ENCODE results near the gene CNOT6L. TPM values are rescaled to one million over a fixed set of nuclear protein-coding genes. Genes with fewer than 3 reads are reported as not detected.

Gene CNOT6L
- total and polyA plus RNA-seq, 4 donors: 4.3 to 67.8 (median 27.4) TPM

DNA sequence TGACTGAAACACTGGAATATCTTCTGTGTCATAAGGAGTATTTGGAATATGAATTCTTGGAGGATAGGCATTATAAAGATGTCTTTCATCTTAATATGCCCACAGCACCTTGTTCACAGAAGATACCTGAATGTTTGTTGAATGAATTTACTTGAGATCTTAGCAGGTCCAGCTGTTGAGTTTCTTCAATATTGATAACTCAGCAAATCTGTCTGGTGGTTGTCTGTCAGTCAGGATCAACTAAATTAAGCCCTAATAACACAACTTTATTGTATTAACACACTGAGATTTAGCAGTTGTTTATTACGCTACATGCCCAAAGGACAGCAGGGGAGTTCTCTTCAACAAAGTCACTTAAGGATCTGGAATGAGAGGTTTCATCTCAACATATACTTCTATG lies 106.5 kb downstream of the CNOT6L start:
- Histone ChIP-seq H3K9ac (ENCODE audit: insufficient read depth in 1 of 2, low read length in 2 of 2) (no peak overlapping the region), H3K4me3 (no peak overlapping the region), H3K27me3 (ENCODE audit: control insufficient read depth in 3 of 3, insufficient read depth in 3 of 3, low read length in 2 of 3) (no peaks in the 10 kb centered on the region), H3K4me1 (ENCODE audit: control insufficient read depth in 5 of 5, insufficient read depth in 5 of 5, low read length in 5 of 5) (peaks cover 0 to 22% (median 7%) of the 10 kb centered on the region in 5 donors), H3K9me3 (ENCODE audit: control insufficient read depth in 4 of 4, insufficient read depth in 3 of 4, low read length in 3 of 4) (no peaks in the 10 kb centered on the region), H3K36me3 (ENCODE audit: control insufficient read depth in 4 of 4, insufficient read depth in 4 of 4, low read length in 4 of 4) (peaks cover 0 to 3% (median 1%) of the 10 kb centered on the region in 4 donors), H3K27ac (ENCODE audit: low read depth in 1 of 2, low read length in 1 of 2) (no peak overlapping the region)
- no peak for DNase-seq
- WGBS, 2 donors: 99 to 100% methylated on average over 1 of the region's 1 CpG
- ATAC-seq (ENCODE audit: insufficient read depth, low FRiP score): no peak
- TF ChIP-seq, protein P1, sequence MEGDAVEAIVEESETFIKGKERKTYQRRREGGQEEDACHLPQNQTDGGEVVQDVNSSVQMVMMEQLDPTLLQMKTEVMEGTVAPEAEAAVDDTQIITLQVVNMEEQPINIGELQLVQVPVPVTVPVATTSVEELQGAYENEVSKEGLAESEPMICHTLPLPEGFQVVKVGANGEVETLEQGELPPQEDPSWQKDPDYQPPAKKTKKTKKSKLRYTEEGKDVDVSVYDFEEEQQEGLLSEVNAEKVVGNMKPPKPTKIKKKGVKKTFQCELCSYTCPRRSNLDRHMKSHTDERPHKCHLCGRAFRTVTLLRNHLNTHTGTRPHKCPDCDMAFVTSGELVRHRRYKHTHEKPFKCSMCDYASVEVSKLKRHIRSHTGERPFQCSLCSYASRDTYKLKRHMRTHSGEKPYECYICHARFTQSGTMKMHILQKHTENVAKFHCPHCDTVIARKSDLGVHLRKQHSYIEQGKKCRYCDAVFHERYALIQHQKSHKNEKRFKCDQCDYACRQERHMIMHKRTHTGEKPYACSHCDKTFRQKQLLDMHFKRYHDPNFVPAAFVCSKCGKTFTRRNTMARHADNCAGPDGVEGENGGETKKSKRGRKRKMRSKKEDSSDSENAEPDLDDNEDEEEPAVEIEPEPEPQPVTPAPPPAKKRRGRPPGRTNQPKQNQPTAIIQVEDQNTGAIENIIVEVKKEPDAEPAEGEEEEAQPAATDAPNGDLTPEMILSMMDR (IDR thresholded peaks at IDR 0.05; ENCODE audit: control extremely low read depth, extremely low read depth): no peak

DNA sequence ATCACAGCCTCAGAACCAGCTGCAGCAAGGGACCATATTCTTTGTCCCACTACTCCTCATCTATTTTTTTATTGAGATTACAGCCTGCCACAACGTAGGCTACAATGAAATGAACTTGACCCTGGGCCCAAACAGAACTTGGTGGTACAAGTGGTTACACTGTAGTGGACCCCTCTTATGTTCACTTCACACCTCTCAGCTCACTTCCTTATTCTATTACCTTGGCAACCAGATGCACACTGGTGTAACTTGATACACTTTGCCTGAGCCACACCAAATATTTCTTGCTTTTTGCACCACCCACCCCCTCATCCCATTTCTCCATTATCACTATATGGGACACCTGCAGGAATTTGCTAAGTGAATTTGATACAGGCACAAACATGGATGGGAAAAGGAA lies 107.7 kb downstream of the CNOT6L start:
- ATAC-seq (ENCODE audit: insufficient read depth, low FRiP score) (no peak), DNase-seq (no peak)
- Histone ChIP-seq H3K27ac (ENCODE audit: low read depth in 1 of 2, low read length in 1 of 2) (no peak overlapping the region), H3K36me3 (ENCODE audit: control insufficient read depth in 4 of 4, insufficient read depth in 4 of 4, low read length in 4 of 4) (peaks cover 0 to 2% (median 0%) of the 10 kb centered on the region in 4 donors), H3K9ac (ENCODE audit: insufficient read depth in 1 of 2, low read length in 2 of 2) (no peak overlapping the region), H3K4me1 (ENCODE audit: control insufficient read depth in 5 of 5, insufficient read depth in 5 of 5, low read length in 5 of 5) (peaks cover 0 to 22% (median 7%) of the 10 kb centered on the region in 5 donors), H3K27me3 (ENCODE audit: control insufficient read depth in 3 of 3, insufficient read depth in 3 of 3, low read length in 2 of 3) (no peaks in the 10 kb centered on the region), H3K9me3 (ENCODE audit: control insufficient read depth in 4 of 4, insufficient read depth in 3 of 4, low read length in 3 of 4) (no peaks in the 10 kb centered on the region), H3K4me3 (no peak overlapping the region)
- TF ChIP-seq, protein P1 (IDR thresholded peaks at IDR 0.05; ENCODE audit: control extremely low read depth, extremely low read depth): no peak
- 56 to 88% methylated on average over 1 of the region's 1 CpG for WGBS, 2 donors

DNA sequence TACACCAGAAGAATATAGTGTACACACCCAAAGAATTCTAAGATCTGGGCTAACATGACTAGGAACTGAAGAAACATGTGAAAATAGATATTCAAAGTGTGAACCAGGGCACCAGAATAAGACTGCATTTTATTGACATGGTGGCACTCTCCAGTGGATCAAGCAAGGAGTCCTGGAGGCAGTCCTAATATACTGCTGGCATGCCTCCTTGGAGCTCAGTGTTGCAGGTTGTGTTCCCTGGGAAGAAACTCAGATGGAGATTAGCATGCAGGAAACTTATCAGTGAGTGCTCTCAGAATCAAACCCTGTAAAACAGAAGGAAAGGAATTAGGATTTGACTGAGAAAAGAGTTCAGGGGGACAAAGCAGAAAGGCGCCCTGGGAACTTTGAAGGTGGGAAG lies 108.5 kb downstream of the CNOT6L start:
- ATAC-seq (ENCODE audit: insufficient read depth, low FRiP score): no peak

More for the DNA sequence above, 108.5 kb downstream of the CNOT6L start:
- no peak overlapping the region for H3K4me3 ChIP-seq
- TF ChIP-seq, protein P1 (IDR thresholded peaks at IDR 0.05; ENCODE audit: control extremely low read depth, extremely low read depth): no peak
- no peak for DNase-seq
- H3K9ac ChIP-seq (ENCODE audit: insufficient read depth in 1 of 2, low read length in 2 of 2): no peak overlapping the region
- H3K36me3 ChIP-seq (ENCODE audit: control insufficient read depth in 4 of 4, insufficient read depth in 4 of 4, low read length in 4 of 4): peaks cover 0 to 2% (median 0%) of the 10 kb centered on the region in 4 donors
- no peaks in the 10 kb centered on the region for H3K9me3 ChIP-seq (ENCODE audit: control insufficient read depth in 4 of 4, insufficient read depth in 3 of 4, low read length in 3 of 4)
- 88 to 94% methylated on average over 1 of the region's 1 CpG for WGBS, 2 donors
- no peak overlapping the region for H3K27ac ChIP-seq (ENCODE audit: low read depth in 1 of 2, low read length in 1 of 2)
- peaks cover 0 to 22% (median 7%) of the 10 kb centered on the region in 5 donors for H3K4me1 ChIP-seq (ENCODE audit: control insufficient read depth in 5 of 5, insufficient read depth in 5 of 5, low read length in 5 of 5)
- no peaks in the 10 kb centered on the region for H3K27me3 ChIP-seq (ENCODE audit: control insufficient read depth in 3 of 3, insufficient read depth in 3 of 3, low read length in 2 of 3)

All from lung (tissue), 12 donors.